ENCODE results near the gene TRIM56.
"Not testable (repeated sequence)": the region's sequence is repeated elsewhere in the genome, so short reads cannot be mapped to it uniquely, and the experiment has no call there.

The TRIM56 gene

DNA sequence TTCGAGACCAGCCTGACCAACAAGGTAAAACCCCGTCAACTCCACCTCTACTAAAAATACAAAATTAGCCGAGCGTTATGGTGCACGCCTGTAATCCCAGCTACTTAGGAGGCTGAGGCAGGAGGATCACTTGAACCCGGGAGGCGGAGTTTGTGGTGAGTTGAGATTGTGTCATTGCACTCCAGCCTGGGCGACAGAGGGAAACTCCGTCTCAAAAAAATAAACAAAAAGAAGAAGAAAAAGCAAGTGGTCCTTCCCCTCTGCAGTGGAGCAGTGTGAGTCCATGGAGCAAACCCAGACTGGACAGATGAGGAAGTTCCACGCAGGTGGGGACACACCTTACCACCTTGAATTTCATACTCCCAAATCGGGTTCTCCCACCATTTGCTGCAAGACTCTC, 28.6 kb downstream of the TRIM56 start:
- H3K27me3 ChIP-seq (ENCODE audit: control insufficient read depth in 1 of 2, insufficient read depth in 2 of 2, low read length in 2 of 2), result no peaks in the 10 kb centered on the region
- no peak overlapping the region for H3K9ac ChIP-seq (ENCODE audit: low read length in 2 of 2)
- no peak overlapping the region for H3K27ac ChIP-seq (ENCODE audit: low read length)
- no peaks in the 10 kb centered on the region for H3K9me3 ChIP-seq (ENCODE audit: control insufficient read depth in 2 of 2, low read length in 2 of 2)
- H3K36me3 ChIP-seq (ENCODE audit: control insufficient read depth in 2 of 2, insufficient read depth in 2 of 2, low read length in 2 of 2), result no peaks in the 10 kb centered on the region
- H3K4me1 ChIP-seq (ENCODE audit: control insufficient read depth, insufficient read depth, low read length), result peaks cover 4% of the 10 kb centered on the region
- H3K4me3 ChIP-seq (ENCODE audit: low read length in 2 of 2), result no peak overlapping the region

DNA sequence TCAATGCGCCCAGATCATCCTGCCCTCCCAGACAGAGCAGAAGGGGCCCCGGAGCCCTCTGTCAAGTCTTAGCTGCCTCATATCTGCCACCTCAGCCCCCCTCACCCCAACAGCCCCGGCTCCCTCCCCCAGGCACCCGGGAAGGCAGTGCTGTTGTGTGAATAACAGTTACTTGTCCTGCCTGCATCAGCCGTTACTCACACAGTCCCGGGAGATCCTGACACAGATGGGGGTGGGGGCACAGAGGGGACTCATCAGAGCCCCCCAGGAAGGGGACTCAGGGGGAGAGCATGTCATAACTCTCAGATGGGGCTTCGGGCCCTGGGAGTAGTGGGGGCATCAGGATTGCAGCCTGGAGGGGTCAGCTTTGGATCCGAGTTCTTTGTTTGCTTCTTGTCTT, 29.2 kb downstream of the TRIM56 start:
- Histone ChIP-seq H3K4me3 (ENCODE audit: low read length in 2 of 2) (no peak overlapping the region), H3K9ac (ENCODE audit: low read length in 2 of 2) (no peak overlapping the region), H3K4me1 (ENCODE audit: control insufficient read depth, insufficient read depth, low read length) (peaks cover 4% of the 10 kb centered on the region), H3K27ac (ENCODE audit: low read length) (no peak overlapping the region), H3K27me3 (ENCODE audit: control insufficient read depth in 1 of 2, insufficient read depth in 2 of 2, low read length in 2 of 2) (no peaks in the 10 kb centered on the region), H3K9me3 (ENCODE audit: control insufficient read depth in 2 of 2, low read length in 2 of 2) (no peaks in the 10 kb centered on the region), H3K36me3 (ENCODE audit: control insufficient read depth in 2 of 2, insufficient read depth in 2 of 2, low read length in 2 of 2) (no peaks in the 10 kb centered on the region)

DNA sequence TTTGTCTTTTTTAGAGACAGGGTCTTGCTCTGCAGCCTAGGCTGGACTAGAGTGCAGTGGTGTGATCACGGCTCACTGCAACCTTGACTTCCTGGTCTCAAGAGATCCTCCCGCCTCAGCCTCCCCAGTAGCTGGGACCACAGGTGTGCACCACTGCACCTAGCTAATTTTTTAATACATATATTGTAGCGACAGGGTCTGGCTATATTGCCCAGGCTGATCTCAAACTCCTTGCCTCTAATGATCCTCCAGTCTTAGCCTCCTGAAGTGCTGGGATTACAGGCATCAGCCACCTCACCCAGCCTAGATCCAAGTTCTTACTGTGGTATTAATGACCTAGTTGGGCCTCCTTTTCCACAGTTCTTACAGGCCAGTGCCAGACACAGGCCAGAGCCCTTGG, 29.9 kb downstream of the TRIM56 start:
- Histone ChIP-seq H3K27ac (ENCODE audit: low read length) (no peak overlapping the region), H3K36me3 (ENCODE audit: control insufficient read depth in 2 of 2, insufficient read depth in 2 of 2, low read length in 2 of 2) (no peaks in the 10 kb centered on the region)

DNA sequence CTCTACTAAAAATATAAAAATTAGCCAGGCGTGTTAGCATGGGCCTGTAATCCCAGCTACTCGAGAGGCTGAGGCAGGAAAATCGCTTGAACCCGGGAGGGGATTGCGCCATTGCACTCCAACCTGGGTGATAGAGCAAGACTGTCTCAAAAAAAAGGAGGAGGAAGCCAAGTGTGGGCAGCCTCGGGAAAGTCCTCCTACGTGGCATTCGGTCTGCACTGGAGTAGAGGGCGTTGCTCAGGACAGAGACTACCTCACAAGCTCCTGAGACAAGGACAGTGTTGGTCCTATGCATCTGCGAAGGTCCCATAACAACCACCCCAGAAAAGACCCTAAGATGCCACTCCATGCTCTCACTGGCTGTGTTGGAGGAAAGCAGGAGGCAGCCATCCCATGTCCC, 31.6 kb downstream of the TRIM56 start:
- Histone ChIP-seq H3K27ac (ENCODE audit: low read length) (no peak overlapping the region), H3K36me3 (ENCODE audit: control insufficient read depth in 2 of 2, insufficient read depth in 2 of 2, low read length in 2 of 2) (no peaks in the 10 kb centered on the region), H3K9ac (ENCODE audit: low read length in 2 of 2) (no peak overlapping the region), H3K4me3 (ENCODE audit: low read length in 2 of 2) (no peak overlapping the region), H3K27me3 (ENCODE audit: control insufficient read depth in 1 of 2, insufficient read depth in 2 of 2, low read length in 2 of 2) (no peaks in the 10 kb centered on the region), H3K9me3 (ENCODE audit: control insufficient read depth in 2 of 2, low read length in 2 of 2) (no peaks in the 10 kb centered on the region), H3K4me1 (ENCODE audit: control insufficient read depth, insufficient read depth, low read length) (peaks cover 16% of the 10 kb centered on the region)

More for the DNA sequence above, 29.9 kb downstream of the TRIM56 start:
- Histone ChIP-seq H3K27me3 (ENCODE audit: control insufficient read depth in 1 of 2, insufficient read depth in 2 of 2, low read length in 2 of 2) (no peaks in the 10 kb centered on the region), H3K9me3 (ENCODE audit: control insufficient read depth in 2 of 2, low read length in 2 of 2) (no peaks in the 10 kb centered on the region), H3K9ac (ENCODE audit: low read length in 2 of 2) (no peak overlapping the region), H3K4me3 (ENCODE audit: low read length in 2 of 2) (no peak overlapping the region), H3K4me1 (ENCODE audit: control insufficient read depth, insufficient read depth, low read length) (peaks cover 8% of the 10 kb centered on the region)

DNA sequence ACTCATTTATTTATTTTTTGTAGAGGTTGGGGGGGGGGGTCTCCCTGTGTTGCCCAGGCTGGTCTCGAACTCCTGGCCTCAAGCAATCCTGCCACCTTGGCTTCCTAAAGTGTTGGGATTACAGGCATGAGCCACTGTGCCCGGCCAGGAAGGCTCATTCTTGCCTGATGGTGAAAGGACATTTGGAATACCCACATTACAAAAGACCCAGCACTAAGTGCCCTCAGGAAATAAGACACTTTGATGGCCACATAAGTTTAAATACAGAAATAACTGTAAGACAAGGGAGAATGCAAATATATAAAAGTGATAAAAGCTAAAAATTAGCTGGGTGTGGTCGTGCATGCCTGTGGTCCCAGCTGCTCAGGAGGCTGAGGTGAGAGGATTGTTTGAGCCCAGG, 33.6 kb downstream of the TRIM56 start:
- H3K4me1 ChIP-seq (ENCODE audit: control insufficient read depth, insufficient read depth, low read length), result peaks cover 32% of the 10 kb centered on the region
- H3K36me3 ChIP-seq (ENCODE audit: control insufficient read depth in 2 of 2, insufficient read depth in 2 of 2, low read length in 2 of 2), result no peaks in the 10 kb centered on the region
- no peaks in the 10 kb centered on the region for H3K9me3 ChIP-seq (ENCODE audit: control insufficient read depth in 2 of 2, low read length in 2 of 2)
- H3K4me3 ChIP-seq (ENCODE audit: low read length in 2 of 2), result no peak overlapping the region
- no peaks in the 10 kb centered on the region for H3K27me3 ChIP-seq (ENCODE audit: control insufficient read depth in 1 of 2, insufficient read depth in 2 of 2, low read length in 2 of 2)
- no peak overlapping the region for H3K27ac ChIP-seq (ENCODE audit: low read length)
- no peak overlapping the region for H3K9ac ChIP-seq (ENCODE audit: low read length in 2 of 2)

DNA sequence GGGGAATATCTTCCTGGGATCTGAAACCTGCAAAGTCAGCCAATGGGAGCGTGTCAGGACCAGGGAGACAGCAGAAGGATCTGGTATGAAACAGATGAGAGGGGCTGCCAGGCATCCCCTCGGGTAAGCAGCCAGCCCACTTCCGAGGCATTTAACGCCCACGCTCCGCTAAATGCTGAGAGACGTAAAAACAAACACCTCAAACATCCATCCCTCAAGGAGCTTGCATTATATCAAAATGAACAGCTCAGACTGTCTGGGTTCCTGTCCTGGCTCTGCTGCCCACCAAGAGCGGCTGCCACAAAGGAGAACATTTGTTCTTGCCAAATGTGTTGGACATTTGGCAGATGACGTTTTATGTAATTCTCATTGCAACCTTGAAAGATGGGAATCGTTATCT, 34.6 kb downstream of the TRIM56 start:
- Histone ChIP-seq H3K27ac (ENCODE audit: low read length) (no peak overlapping the region), H3K9ac (ENCODE audit: low read length in 2 of 2) (no peak overlapping the region), H3K4me1 (ENCODE audit: control insufficient read depth, insufficient read depth, low read length) (peaks cover 32% of the 10 kb centered on the region), H3K27me3 (ENCODE audit: control insufficient read depth in 1 of 2, insufficient read depth in 2 of 2, low read length in 2 of 2) (no peaks in the 10 kb centered on the region), H3K9me3 (ENCODE audit: control insufficient read depth in 2 of 2, low read length in 2 of 2) (no peaks in the 10 kb centered on the region), H3K4me3 (ENCODE audit: low read length in 2 of 2) (no peak overlapping the region), H3K36me3 (ENCODE audit: control insufficient read depth in 2 of 2, insufficient read depth in 2 of 2, low read length in 2 of 2) (no peaks in the 10 kb centered on the region)

DNA sequence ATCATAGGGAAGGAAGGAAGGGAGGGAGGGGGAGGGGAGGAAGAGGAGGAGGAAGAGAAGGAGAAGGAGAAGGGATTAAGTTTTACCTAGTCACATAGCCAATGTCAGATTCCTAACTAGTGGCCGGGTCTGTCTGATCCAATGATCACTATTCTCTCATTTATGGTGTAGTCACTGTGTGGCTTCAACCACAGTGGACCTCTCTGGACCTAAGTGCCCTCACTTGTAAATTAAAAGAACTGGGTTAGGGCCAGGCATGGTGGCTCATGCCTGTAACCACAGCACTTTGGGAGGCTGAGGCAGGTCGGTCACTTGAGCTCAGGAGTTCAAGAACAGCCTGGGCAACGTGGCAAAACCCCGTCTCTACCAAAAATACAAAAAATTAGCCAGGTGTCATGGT, 35.0 kb downstream of the TRIM56 start:
- Histone ChIP-seq H3K9ac (ENCODE audit: low read length in 2 of 2) (no peak overlapping the region), H3K4me3 (ENCODE audit: low read length in 2 of 2) (no peak overlapping the region), H3K9me3 (ENCODE audit: control insufficient read depth in 2 of 2, low read length in 2 of 2) (no peaks in the 10 kb centered on the region), H3K27ac (ENCODE audit: low read length) (no peak overlapping the region), H3K36me3 (ENCODE audit: control insufficient read depth in 2 of 2, insufficient read depth in 2 of 2, low read length in 2 of 2) (no peaks in the 10 kb centered on the region), H3K4me1 (ENCODE audit: control insufficient read depth, insufficient read depth, low read length) (peaks cover 32% of the 10 kb centered on the region), H3K27me3 (ENCODE audit: control insufficient read depth in 1 of 2, insufficient read depth in 2 of 2, low read length in 2 of 2) (no peaks in the 10 kb centered on the region)

DNA sequence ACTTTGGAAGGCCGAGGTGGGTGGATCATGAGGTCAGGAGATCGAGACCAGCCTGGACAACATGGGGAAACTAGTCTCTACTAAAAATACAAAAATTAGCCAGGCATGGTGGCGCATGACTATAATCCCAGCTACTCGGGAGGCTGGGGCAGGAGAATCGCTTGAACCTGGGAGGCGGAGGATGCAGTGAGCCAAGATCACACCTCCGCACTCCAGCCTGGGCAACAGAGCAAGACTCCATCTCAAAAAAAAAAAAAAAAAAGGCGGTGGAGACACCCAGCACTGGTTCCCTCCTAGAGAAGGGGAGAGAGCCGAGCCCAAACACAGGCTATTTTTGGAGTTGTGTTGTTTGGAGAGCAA, 36.3 kb downstream of the TRIM56 start:
- H3K9ac ChIP-seq (ENCODE audit: low read length in 2 of 2), result peak overlapping the region; percentile 84 to 95
- peaks cover 42% of the 10 kb centered on the region for H3K4me1 ChIP-seq (ENCODE audit: control insufficient read depth, insufficient read depth, low read length)
- H3K27ac ChIP-seq (ENCODE audit: low read length), result peak overlapping the region; percentile 91
- not testable (repeated sequence) for H3K9me3 ChIP-seq (ENCODE audit: control insufficient read depth in 2 of 2, low read length in 2 of 2); H3K36me3 ChIP-seq (ENCODE audit: control insufficient read depth in 2 of 2, insufficient read depth in 2 of 2, low read length in 2 of 2); H3K27me3 ChIP-seq (ENCODE audit: control insufficient read depth in 1 of 2, insufficient read depth in 2 of 2, low read length in 2 of 2)
- peak overlapping the region; percentile 71 to 75 for H3K4me3 ChIP-seq (ENCODE audit: low read length in 2 of 2)

DNA sequence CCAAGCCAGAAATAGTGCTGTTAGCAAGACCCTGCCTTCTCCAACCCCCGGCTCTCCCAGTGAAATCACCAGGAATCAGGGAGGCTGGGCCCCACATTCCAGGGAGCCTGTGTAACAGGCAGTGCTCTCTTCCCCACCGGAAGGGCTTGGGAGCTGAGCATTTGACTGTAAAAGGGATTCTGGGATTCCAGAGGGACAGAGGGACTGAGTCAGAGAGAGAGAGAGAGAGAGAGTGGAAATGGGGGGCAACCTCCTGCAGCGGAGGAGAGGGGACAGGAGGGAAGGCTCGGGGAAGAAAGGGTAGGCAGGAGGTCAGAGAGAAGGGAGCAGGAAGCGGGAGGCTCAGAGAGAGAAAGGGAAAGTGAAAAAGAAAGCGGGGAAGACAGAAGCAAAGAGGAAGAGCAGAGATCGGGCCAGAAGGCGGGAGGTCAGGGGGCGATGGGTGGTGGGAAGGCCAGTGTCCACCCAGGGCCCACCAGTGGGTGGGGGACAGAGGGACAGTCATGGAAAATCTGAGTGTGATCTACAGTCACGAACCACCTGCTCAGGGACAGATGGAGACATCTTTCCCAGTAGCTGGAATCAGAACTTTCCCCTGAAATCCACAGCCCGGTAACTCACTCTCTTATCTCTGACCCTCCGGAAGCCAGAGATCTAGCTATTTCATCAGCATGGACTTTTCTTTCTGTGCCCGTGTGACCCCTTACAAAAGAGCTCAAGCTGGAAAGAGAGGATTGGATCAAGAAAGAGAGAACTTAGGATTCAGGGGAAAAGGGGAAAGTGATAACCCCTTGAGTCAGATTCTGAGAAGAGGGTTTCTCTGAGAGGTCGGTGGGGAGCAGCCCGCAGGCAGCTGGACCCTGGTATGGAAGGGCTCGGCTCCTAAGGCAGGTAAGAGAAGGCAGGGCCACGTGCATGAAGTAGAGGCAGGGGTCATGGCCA, 37.0 kb downstream of the TRIM56 start:
- no peaks in the 10 kb centered on the region for H3K9me3 ChIP-seq (ENCODE audit: control insufficient read depth in 2 of 2, low read length in 2 of 2)
- no peaks in the 10 kb centered on the region for H3K36me3 ChIP-seq (ENCODE audit: control insufficient read depth in 2 of 2, insufficient read depth in 2 of 2, low read length in 2 of 2)
- H3K9ac ChIP-seq (ENCODE audit: low read length in 2 of 2), result peak overlapping the region; percentile 84 to 95
- peak overlapping the region; percentile 91 for H3K27ac ChIP-seq (ENCODE audit: low read length)
- H3K27me3 ChIP-seq (ENCODE audit: control insufficient read depth in 1 of 2, insufficient read depth in 2 of 2, low read length in 2 of 2), result no peaks in the 10 kb centered on the region
- H3K4me1 ChIP-seq (ENCODE audit: control insufficient read depth, insufficient read depth, low read length), result peaks cover 49% of the 10 kb centered on the region
- peak overlapping the region; percentile 71 to 75 for H3K4me3 ChIP-seq (ENCODE audit: low read length in 2 of 2)

DNA sequence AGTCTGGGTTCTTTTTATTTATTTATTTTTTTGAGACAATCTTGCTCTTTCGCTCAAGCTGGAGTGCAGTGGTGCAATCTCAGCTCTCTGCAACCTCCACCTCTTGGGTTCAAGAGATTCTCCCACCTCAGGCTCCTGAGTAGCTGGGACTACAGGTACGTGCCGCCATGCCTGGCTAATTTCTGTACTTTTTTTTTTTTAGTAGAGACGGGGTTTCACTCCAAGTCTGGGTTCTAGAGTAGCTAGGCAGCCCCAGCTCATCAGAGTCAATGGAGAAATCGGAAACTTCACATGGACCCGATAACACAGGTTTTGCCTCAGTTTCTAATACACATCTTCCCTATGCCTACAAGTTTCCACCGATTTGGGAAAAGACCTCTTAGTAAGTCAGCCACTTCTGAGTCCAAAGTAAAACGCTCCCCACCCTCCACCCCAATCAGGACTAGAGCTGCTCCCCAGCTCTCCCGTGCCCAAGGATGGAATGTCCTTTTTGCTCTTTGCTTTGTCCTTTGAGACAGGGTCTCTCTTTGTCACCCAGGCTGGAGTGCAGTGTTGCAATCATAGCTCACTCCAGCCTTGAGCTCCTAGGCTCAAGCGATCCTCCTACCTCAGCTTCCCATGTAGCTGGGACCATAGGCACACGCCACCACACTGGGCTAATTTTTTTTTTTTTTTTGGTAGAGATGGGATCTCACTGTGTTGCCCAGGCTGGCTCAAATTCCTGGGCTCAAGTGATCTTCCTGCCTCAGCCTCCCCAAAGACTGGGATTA, 37.8 kb downstream of the TRIM56 start:
- Histone ChIP-seq H3K36me3 (ENCODE audit: control insufficient read depth in 2 of 2, insufficient read depth in 2 of 2, low read length in 2 of 2) (no peaks in the 10 kb centered on the region), H3K27ac (ENCODE audit: low read length) (peak overlapping the region; percentile 91), H3K9me3 (ENCODE audit: control insufficient read depth in 2 of 2, low read length in 2 of 2) (no peaks in the 10 kb centered on the region), H3K4me3 (ENCODE audit: low read length in 2 of 2) (peak overlapping the region; percentile 71 to 75), H3K4me1 (ENCODE audit: control insufficient read depth, insufficient read depth, low read length) (peaks cover 48% of the 10 kb centered on the region), H3K9ac (ENCODE audit: low read length in 2 of 2) (peak overlapping the region in 1 of 2 donors; percentile 95), H3K27me3 (ENCODE audit: control insufficient read depth in 1 of 2, insufficient read depth in 2 of 2, low read length in 2 of 2) (no peaks in the 10 kb centered on the region)

DNA sequence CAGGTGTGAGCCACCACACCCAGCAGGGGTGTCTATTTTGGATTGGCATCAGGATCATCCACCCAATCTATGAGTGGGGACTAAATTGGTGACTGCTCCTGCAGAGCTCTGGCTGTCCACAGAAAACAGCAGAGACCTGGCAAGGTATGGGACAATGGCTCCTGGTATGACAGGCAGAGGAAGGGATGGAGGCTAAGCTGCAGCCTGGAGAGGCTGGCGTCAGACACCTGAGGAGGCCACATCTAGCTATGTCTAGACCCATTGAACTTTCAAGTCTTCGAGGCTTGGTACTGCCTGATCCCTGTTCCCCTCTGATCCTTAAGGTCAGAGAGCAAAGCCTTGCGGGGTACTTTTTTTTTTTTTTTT, 38.4 kb downstream of the TRIM56 start:
- no peaks in the 10 kb centered on the region for H3K9me3 ChIP-seq (ENCODE audit: control insufficient read depth in 2 of 2, low read length in 2 of 2)
- no peak overlapping the region for H3K9ac ChIP-seq (ENCODE audit: low read length in 2 of 2)
- no peaks in the 10 kb centered on the region for H3K36me3 ChIP-seq (ENCODE audit: control insufficient read depth in 2 of 2, insufficient read depth in 2 of 2, low read length in 2 of 2)
- H3K4me1 ChIP-seq (ENCODE audit: control insufficient read depth, insufficient read depth, low read length), result peaks cover 46% of the 10 kb centered on the region
- H3K27me3 ChIP-seq (ENCODE audit: control insufficient read depth in 1 of 2, insufficient read depth in 2 of 2, low read length in 2 of 2), result no peaks in the 10 kb centered on the region
- H3K4me3 ChIP-seq (ENCODE audit: low read length in 2 of 2), result no peak overlapping the region
- no peak overlapping the region for H3K27ac ChIP-seq (ENCODE audit: low read length)
